Measurements from ENCODE around the gene CHAMP1.
A peak's percentile ranks its signal among the peaks of the same experiment; 100 is the strongest.

CHAMP1 gene

GRCh38 chr13:114311387-114311786 lies 2.9 kb upstream of the CHAMP1 start:
- TF ChIP-seq CTCF (IDR thresholded peaks at IDR 0.05; ENCODE audit: low read depth, low read length, missing control alignments), result no peak
- DNase-seq (ENCODE audit: low read depth), result no peak
- no peak overlapping the region for H3K4me3 ChIP-seq (ENCODE audit: low read depth, low read length)

DNA sequence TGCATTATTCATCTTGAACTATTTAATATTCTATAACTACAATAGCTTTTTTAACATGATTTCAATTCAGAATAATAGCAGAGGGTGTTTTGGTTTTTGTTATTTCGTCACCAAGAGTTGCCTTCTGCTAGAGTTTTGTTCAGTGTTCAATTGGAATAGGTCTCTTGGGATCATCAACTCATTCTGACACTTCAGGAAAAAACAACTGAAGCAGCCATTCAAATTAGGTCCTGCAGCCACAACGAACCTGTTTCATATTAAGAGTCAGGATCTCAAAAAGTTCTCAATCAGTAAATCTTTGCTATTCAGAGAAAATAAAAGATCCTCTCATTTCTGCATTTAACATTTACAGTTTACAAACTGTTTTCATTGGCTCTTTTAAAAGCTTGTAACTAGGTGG lies 2.4 kb upstream of the CHAMP1 start:
- TF ChIP-seq CTCF (IDR thresholded peaks at IDR 0.05; ENCODE audit: low read depth, low read length, missing control alignments), result no peak
- no peak overlapping the region; the same call in 1 of the 2 replicates for H3K4me3 ChIP-seq (ENCODE audit: low read depth, low read length)
- DNase-seq (ENCODE audit: low read depth), result no peak

DNA sequence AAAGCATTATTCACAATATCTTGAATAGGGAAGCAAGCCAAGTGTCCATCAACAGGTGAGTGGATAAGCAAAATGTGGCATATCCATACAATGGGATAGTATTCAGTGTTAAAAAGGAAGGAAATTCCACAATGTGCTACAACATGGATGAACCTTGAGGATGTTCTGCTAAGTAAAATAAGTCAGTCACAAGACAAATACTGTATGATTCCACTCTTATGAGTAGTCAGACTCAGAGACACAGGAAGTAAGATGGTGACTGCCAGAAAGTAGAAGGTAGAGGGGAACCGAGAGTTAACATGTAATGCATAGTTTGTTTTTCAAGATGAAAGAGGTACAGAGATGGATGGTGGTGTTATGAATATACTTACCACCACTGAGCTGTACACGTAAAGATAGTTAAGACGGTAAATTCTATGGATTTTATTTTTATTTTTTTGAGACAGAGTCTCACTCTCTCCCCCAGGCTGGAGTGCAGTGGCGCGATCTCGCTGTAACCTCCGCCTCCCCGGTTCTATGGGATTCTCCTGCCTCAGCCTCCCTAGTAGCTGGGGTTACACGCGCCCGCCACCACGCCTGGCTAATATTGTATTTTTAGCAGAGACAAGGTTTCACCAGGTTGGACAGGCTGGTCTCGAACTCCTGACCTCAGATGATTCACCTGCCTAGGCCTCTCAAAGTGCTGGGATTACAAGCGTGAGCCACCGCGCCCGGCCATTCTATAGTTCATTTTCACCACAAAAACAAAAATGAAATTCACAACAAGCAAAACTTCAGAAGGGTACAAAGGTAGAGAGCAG lies 1.0 kb upstream of the CHAMP1 start:
- TF ChIP-seq CTCF (IDR thresholded peaks at IDR 0.05; ENCODE audit: low read depth, low read length, missing control alignments), result no peak
- peak; percentile 72 for DNase-seq (ENCODE audit: low read depth)
- H3K4me3 ChIP-seq (ENCODE audit: low read depth, low read length), result peak overlapping the region; percentile 93

DNA sequence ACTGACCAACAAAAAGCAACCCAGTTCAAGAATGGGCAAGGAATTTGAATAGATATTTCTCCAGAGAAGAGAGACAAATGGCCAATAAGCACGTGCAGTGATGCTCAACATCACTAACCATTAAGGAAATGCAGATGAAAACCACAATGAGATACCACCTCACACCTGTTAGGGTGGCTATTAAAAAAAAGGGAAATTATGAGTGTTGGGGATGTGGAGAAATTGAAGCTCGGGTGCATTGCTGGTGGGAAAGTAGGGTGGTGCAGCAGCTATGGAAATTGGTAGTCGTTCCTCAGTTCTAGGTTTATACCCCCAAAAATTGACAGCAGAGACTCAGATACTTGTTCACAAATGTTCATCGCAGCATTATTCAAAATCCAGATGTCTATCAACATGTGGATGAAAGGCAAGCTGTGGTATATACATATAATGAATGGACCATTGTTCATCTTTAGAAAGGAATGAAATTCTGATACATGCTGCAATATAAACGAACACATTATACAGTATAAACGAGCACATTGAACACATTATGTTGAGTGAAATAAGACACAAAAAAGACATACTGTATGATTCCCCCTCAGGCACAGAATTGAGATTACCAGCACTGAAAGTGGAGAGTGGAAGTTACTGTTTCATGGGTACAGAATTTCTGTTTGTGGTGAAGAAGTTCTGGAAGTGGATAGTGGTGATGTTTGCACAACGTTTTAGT lies 927 bp downstream of the CHAMP1 start:
- no peak for TF ChIP-seq CTCF (IDR thresholded peaks at IDR 0.05; ENCODE audit: low read depth, low read length, missing control alignments)
- peak overlapping the region; percentile 93 for H3K4me3 ChIP-seq (ENCODE audit: low read depth, low read length)
- DNase-seq (ENCODE audit: low read depth), result no peak

DNA sequence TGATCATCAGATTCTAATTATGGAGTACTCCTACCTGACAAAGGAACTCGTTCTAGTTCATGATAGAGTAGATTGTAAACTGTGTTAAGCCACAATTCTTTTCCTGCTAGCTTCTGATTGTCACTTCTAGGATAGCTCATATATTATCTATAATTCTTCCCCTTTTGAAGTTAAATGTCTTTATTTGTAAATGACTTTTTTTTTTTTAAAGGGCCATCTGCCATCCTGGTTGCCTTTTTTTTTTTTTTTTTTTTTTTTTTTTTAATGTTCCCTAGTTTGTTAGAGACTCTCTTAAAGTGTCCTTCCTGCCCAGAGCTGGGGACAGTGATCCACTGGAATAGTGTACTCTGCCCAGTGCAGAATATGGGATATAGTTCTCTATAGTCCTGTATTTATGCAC lies 4.3 kb downstream of the CHAMP1 start:
- H3K4me3 ChIP-seq (ENCODE audit: low read depth, low read length), result no peak overlapping the region
- DNase-seq (ENCODE audit: low read depth), result no peak
- TF ChIP-seq CTCF (IDR thresholded peaks at IDR 0.05; ENCODE audit: low read depth, low read length, missing control alignments), result no peak

DNA sequence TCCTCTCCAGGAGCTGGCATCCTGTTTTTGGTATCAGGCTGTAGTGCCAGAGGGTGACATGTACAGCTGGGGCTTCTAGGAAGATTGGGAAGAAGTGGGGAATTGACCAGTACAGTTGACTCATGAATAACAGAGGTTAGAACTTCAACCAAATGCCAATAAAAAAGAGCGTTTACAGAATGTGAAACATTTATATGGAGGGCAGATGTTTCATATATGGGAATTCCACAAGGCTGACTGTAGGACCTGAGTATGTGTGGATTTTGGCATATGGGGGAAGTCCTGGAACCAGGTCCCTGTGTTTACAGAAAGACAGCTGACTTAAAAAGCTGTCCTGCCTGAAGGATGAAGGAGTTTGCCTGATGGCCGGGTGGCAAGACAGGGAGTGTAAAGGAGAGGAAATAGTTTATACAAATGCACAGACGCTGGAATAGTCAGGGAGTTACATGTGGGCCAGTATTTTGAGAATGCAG lies 5.2 kb downstream of the CHAMP1 start:
- no peak for TF ChIP-seq CTCF (IDR thresholded peaks at IDR 0.05; ENCODE audit: low read depth, low read length, missing control alignments)
- no peak for DNase-seq (ENCODE audit: low read depth)
- H3K4me3 ChIP-seq (ENCODE audit: low read depth, low read length), result no peak overlapping the region
